K562 (cell line): Measurements from ENCODE around the gene RNU2-63P. TPM values are rescaled to one million over a fixed set of nuclear protein-coding genes. Genes with fewer than 3 reads are reported as not detected.

Source experiments
- EGR1 ChIP-seq: fragments of 450-650 bp; conservative IDR thresholded peaks from 2 replicates; pipeline ENCODE4 v1.6.1; 2017; ENCODE audit warnings: mild to moderate bottlenecking
- HDAC6 ChIP-seq: IDR thresholded peaks from 2 replicates; pipeline ENCODE4 v1.6.1; 2012; ENCODE audit warnings: low read depth, mild to moderate bottlenecking, control low read depth, inconsistent platforms, low read length, moderate library complexity
- MCM2 ChIP-seq: fragments of 450-650 bp; IDR thresholded peaks from 2 replicates; pipeline ENCODE4 v1.6.1; 2017; ENCODE audit warnings: low read depth, mild to moderate bottlenecking
- POLR2AphosphoS2 ChIP-seq: IDR thresholded peaks from 2 replicates; pipeline ENCODE4 v1.6.1; 2012; ENCODE audit warnings: low read length, improper control_type of control experiment
- POLR2G ChIP-seq: fragments of 200-400 bp; formaldehyde crosslinking; IDR thresholded peaks from 2 replicates; pipeline ENCODE4 v1.6.1; 2017; ENCODE audit warnings: low read depth, mild to moderate bottlenecking, antibody characterized with exemption, low read length, moderate library complexity
- RBBP5 ChIP-seq: fragments of 200-600 bp; sonication (generic); IDR thresholded peaks from 2 replicates; pipeline ENCODE4 v1.6.1; 2012; ENCODE audit warnings: borderline replicate concordance, mild to moderate bottlenecking, low read length, control low read depth, inconsistent platforms; ENCODE audit not compliant: insufficient read depth, poor library complexity, severe bottlenecking
- RCOR1 ChIP-seq, 2 experiments: IDR thresholded peaks; 2 replicates each; pipeline ENCODE4 v1.6.1; 2012; ENCODE audit warnings: low read depth in 2 of 2, low read length in 2 of 2, borderline replicate concordance in 1 of 2, improper control_type of control experiment in 1 of 2
- RHOXF2B ChIP-seq: fragments of 250-450 bp; sonication (Bioruptor Pico); conservative IDR thresholded peaks from 2 replicates; pipeline ENCODE4 v1.5.1; 2021
- SMC3 ChIP-seq: conservative IDR thresholded peaks from 2 replicates; pipeline ENCODE4 v1.6.1; 2011; ENCODE audit warnings: low read depth, low read length, improper control_type of control experiment; ENCODE audit not compliant: insufficient read depth
- SPI1 ChIP-seq: IDR thresholded peaks from 2 replicates; pipeline ENCODE4 v1.6.1; 2011; ENCODE audit warnings: low read depth, low read length, control low read depth, borderline replicate concordance
- ZNF232 ChIP-seq: sonication (generic); formaldehyde crosslinking; IDR thresholded peaks from 2 replicates; pipeline ENCODE4 v1.8.0; 2022; ENCODE audit warnings: mild to moderate bottlenecking, missing genetic modification reagents
- ZNF311 ChIP-seq: fragments of 250-450 bp; sonication (Bioruptor Pico); IDR thresholded peaks from 2 replicates; pipeline ENCODE4 v1.4.0; 2020; ENCODE audit warnings: mild to moderate bottlenecking, moderate library complexity
- ZNF408 ChIP-seq: fragments of 250-450 bp; sonication (Bioruptor Pico); IDR thresholded peaks from 2 replicates; pipeline ENCODE4 v1.4.0; 2020; ENCODE audit warnings: low read depth, mild to moderate bottlenecking, moderate library complexity
- ZNF695 ChIP-seq: fragments of 450-650 bp; formaldehyde crosslinking; IDR thresholded peaks from 2 replicates; pipeline ENCODE4 v1.4.0; 2020; ENCODE audit warnings: mild to moderate bottlenecking, moderate library complexity
- ZNF76 ChIP-seq: fragments of 250-450 bp; sonication (Bioruptor Pico); IDR thresholded peaks from 2 replicates; pipeline ENCODE4 v1.4.0; 2020; ENCODE audit warnings: mild to moderate bottlenecking, moderate library complexity, borderline replicate concordance
- polyA plus RNA-seq, 8 experiments: library from polyadenylated mRNA; depleted of rRNA in 4 of 8; stranded (reverse) in 5 of 8; unstranded in 3 of 8; fragments of >200 nt; fragmentation: Nextera tagmentation in 2 of 8; fragmentation: Illumina TruSeq in 1 of 8; extraction: Ambion mirVana in 2 of 8; extraction: Trizol in 1 of 8; gene quantifications; 2 replicates each; pipeline versions ENCODE4 v1.2.1 to v1.2.3, GENCODE V29; 2011 to 2014; ENCODE audit warnings: inconsistent platforms in 1 of 8, missing spikeins in 1 of 8
- total RNA-seq, 7 experiments: library from RNA; depleted of rRNA in 6 of 7; stranded (reverse); fragments of >200 nt in 6 of 7; fragmentation: Illumina TruSeq in 2 of 7; extraction: Trizol in 2 of 7; gene quantifications; 2 replicates each; pipeline versions ENCODE4 v1.2.1 to v1.2.3, GENCODE V29; 2011 to 2021; ENCODE audit warnings: low replicate concordance in 1 of 7
- TF ChIP-seq, protein P1 (sequence below): fragments of 450-650 bp; formaldehyde crosslinking; IDR thresholded peaks from 2 replicates; pipeline ENCODE4 v1.4.0; 2020; ENCODE audit warnings: mild to moderate bottlenecking
- TF ChIP-seq, protein P2 (sequence below): fragments of 450-650 bp; IDR thresholded peaks from 2 replicates; pipeline ENCODE4 v1.6.1; 2016; ENCODE audit warnings: mild to moderate bottlenecking
- TF ChIP-seq, protein P3 (sequence below): fragments of 450-650 bp; IDR thresholded peaks from 2 replicates; pipeline ENCODE4 v1.6.1; 2016
- TF ChIP-seq, protein P4 (sequence below), 2 experiments: fragments of 450-650 bp; IDR thresholded peaks; 2 replicates each; pipeline ENCODE4 v1.6.1; 2018; ENCODE audit warnings: mild to moderate bottlenecking in 2 of 2, low read depth in 1 of 2; ENCODE audit not compliant: partially characterized antibody in 2 of 2

RNU2-63P gene
- total and polyA plus RNA-seq, 9 of the 15 experiments (the other 6 are each of a cell fraction or from before 2014, with no cell fraction given), result 5.8 to 253 (median 169) TPM; not detected in 4

DNA sequence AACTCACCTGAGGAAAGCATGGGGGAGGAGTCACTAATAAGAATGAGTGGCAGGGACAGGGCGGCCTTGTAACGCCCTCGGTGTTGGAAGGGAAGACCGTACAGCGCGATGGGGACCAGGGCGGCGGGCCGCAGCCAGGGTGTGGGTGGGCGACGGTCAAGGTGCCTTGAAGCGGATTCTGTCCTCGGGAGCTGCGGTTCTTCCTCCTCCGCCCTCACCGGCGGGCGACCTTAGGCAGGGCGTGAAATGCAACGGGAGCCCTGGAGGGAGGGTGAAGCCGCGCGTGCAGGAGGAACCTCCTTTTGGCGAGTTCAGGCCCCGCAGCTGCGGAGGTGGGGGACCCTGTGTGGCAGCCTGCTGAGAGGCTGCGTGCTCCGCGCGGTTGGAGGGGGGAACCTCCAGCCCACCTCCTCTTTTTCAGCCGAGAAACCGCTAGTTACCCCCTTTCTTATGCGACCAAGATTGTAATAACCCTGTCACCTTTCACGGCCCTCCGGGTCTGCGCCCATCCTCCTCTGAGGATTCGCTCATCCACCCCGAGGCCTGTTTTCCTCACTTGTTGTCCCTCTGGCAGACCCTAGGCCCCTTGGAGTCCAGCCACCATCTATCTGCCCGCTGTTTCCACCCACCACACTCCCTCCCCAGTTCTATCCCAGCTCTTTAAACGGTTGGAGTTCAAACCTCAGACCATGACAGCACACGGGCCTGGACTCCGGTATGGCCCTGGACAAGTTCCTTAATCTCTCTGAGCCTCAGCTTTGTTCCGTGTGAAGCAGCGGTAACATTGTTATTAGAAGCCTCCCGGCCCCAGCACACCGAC, 823 bp upstream of the RNU2-63P start (continued):
- TF ChIP-seq ZNF311 (CRISPR knock-in tag) (no peak), RHOXF2B (CRISPR knock-in tag) (no peak), POLR2AphosphoS2 (no peak), RBBP5 (no peak), SMC3 (no peak), MCM2 (no peak), ZNF232 (no peak), RCOR1 (IDR thresholded peaks at IDR 0.05; ENCODE audit: borderline replicate concordance in 1 of 2, low read depth in 2 of 2, low read length in 2 of 2) (no peak), POLR2G (peak; percentile 56; the same call in 1 of the 2 replicates), SPI1 (no peak), ZNF695 (CRISPR knock-in tag) (no peak), ZNF76 (no peak), HDAC6 (no peak), EGR1 (no peak), ZNF408 (CRISPR knock-in tag) (no peak)
- TF ChIP-seq, protein P1, sequence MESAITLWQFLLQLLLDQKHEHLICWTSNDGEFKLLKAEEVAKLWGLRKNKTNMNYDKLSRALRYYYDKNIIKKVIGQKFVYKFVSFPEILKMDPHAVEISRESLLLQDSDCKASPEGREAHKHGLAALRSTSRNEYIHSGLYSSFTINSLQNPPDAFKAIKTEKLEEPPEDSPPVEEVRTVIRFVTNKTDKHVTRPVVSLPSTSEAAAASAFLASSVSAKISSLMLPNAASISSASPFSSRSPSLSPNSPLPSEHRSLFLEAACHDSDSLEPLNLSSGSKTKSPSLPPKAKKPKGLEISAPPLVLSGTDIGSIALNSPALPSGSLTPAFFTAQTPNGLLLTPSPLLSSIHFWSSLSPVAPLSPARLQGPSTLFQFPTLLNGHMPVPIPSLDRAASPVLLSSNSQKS (CRISPR knock-in tag), result no peak
- TF ChIP-seq, protein P2, sequence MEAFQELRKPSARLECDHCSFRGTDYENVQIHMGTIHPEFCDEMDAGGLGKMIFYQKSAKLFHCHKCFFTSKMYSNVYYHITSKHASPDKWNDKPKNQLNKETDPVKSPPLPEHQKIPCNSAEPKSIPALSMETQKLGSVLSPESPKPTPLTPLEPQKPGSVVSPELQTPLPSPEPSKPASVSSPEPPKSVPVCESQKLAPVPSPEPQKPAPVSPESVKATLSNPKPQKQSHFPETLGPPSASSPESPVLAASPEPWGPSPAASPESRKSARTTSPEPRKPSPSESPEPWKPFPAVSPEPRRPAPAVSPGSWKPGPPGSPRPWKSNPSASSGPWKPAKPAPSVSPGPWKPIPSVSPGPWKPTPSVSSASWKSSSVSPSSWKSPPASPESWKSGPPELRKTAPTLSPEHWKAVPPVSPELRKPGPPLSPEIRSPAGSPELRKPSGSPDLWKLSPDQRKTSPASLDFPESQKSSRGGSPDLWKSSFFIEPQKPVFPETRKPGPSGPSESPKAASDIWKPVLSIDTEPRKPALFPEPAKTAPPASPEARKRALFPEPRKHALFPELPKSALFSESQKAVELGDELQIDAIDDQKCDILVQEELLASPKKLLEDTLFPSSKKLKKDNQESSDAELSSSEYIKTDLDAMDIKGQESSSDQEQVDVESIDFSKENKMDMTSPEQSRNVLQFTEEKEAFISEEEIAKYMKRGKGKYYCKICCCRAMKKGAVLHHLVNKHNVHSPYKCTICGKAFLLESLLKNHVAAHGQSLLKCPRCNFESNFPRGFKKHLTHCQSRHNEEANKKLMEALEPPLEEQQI, result no peak
- TF ChIP-seq, protein P3, sequence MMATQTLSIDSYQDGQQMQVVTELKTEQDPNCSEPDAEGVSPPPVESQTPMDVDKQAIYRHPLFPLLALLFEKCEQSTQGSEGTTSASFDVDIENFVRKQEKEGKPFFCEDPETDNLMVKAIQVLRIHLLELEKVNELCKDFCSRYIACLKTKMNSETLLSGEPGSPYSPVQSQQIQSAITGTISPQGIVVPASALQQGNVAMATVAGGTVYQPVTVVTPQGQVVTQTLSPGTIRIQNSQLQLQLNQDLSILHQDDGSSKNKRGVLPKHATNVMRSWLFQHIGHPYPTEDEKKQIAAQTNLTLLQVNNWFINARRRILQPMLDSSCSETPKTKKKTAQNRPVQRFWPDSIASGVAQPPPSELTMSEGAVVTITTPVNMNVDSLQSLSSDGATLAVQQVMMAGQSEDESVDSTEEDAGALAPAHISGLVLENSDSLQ, result peak; percentile 96
- TF ChIP-seq, protein P4, sequence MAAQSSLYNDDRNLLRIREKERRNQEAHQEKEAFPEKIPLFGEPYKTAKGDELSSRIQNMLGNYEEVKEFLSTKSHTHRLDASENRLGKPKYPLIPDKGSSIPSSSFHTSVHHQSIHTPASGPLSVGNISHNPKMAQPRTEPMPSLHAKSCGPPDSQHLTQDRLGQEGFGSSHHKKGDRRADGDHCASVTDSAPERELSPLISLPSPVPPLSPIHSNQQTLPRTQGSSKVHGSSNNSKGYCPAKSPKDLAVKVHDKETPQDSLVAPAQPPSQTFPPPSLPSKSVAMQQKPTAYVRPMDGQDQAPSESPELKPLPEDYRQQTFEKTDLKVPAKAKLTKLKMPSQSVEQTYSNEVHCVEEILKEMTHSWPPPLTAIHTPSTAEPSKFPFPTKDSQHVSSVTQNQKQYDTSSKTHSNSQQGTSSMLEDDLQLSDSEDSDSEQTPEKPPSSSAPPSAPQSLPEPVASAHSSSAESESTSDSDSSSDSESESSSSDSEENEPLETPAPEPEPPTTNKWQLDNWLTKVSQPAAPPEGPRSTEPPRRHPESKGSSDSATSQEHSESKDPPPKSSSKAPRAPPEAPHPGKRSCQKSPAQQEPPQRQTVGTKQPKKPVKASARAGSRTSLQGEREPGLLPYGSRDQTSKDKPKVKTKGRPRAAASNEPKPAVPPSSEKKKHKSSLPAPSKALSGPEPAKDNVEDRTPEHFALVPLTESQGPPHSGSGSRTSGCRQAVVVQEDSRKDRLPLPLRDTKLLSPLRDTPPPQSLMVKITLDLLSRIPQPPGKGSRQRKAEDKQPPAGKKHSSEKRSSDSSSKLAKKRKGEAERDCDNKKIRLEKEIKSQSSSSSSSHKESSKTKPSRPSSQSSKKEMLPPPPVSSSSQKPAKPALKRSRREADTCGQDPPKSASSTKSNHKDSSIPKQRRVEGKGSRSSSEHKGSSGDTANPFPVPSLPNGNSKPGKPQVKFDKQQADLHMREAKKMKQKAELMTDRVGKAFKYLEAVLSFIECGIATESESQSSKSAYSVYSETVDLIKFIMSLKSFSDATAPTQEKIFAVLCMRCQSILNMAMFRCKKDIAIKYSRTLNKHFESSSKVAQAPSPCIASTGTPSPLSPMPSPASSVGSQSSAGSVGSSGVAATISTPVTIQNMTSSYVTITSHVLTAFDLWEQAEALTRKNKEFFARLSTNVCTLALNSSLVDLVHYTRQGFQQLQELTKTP (IDR thresholded peaks at IDR 0.05; ENCODE audit: low read depth in 1 of 2, partially characterized antibody in 2 of 2), result no peak
